Transverse colon (tissue), 4 donors: ENCODE results near the gene HDAC2. TPM values are rescaled to one million over a fixed set of nuclear protein-coding genes. Genes with fewer than 3 reads are reported as not detected.
"Not testable (repeated sequence)": the region's sequence is repeated elsewhere in the genome, so short reads cannot be mapped to it uniquely, and the experiment has no call there.

ENCODE experiments used
- DNase-seq: peaks from one replicate; pipeline ENCODE4 v3.0.0-alpha.2; 2019
- H3K27ac ChIP-seq, 4 donors: fragments of 200-600 bp; sonication (generic); 2 replicates each; pipeline ENCODE4 v1.5.1; 2016 to 2018; ENCODE audit warnings: inconsistent platforms in 4 of 4
- H3K27me3 ChIP-seq: fragments of 200-600 bp; sonication (generic); 2 replicates; pipeline ENCODE4 v1.5.1; 2017; ENCODE audit warnings: inconsistent platforms
- H3K36me3 ChIP-seq, 4 donors: fragments of 200-600 bp; sonication (generic); 2 replicates each; pipeline ENCODE4 v1.5.1; 2017 to 2019; ENCODE audit warnings: inconsistent platforms in 4 of 4
- H3K4me1 ChIP-seq, 4 donors: fragments of 200-600 bp; sonication (generic); 2 replicates each; pipeline ENCODE4 v1.5.1; 2017 to 2020; ENCODE audit warnings: inconsistent platforms in 4 of 4
- H3K4me3 ChIP-seq, 4 donors: fragments of 200-600 bp; sonication (generic); 1 replicate in 1 of 4; 2 replicates in 3 of 4; pipeline versions ENCODE4 v1.5.1 to v1.6.1; 2017 to 2019; ENCODE audit warnings: inconsistent platforms in 4 of 4
- H3K9me3 ChIP-seq, 2 donors: fragments of 200-600 bp; sonication (generic); 2 replicates each; pipeline ENCODE4 v1.5.1; 2017 to 2019; ENCODE audit warnings: inconsistent platforms in 2 of 2
- EP300 ChIP-seq: sonication (generic); formaldehyde crosslinking; IDR thresholded peaks from one replicate; pipeline ENCODE4 v1.6.1; 2017; ENCODE audit warnings: antibody characterized with exemption, low read depth
- POLR2A ChIP-seq: fragments of 450-650 bp; IDR thresholded peaks from one replicate; pipeline ENCODE4 v1.6.1; 2016; ENCODE audit warnings: antibody characterized with exemption, mild to moderate bottlenecking, moderate library complexity
- POLR2AphosphoS5 ChIP-seq, 3 donors: sonication (generic); formaldehyde crosslinking; IDR thresholded peaks; one replicate each; pipeline ENCODE4 v1.6.1; 2016; ENCODE audit warnings: antibody characterized with exemption in 3 of 3
- WGBS, 2 donors: methylation state at CpG; one replicate each; pipeline ENCODE4 v1.1.5; 2018; ENCODE audit warnings: low coverage in 1 of 2; 5-methylcytosine and 5-hydroxymethylcytosine counted together
- in situ Hi-C, 4 donors: fragments of 200-750 bp; cut with MboI; loops; one replicate each; pipeline versions ENCODE4 v1.15.0 to v1.15.1; 2017; ENCODE audit warnings: low sequenced_read_pairs in 3 of 4, low pct_ligation_motif_present in 1 of 4, low pct_unique_long_range_greater_than_20kb in 1 of 4
- intact Hi-C: fragments of 100-400 bp; cut with DNase I; formaldehyde crosslinking; loops from one replicate; pipeline ENCODE4 v1.15.1; 2023; ENCODE audit warnings: low total_unique reads
- total RNA-seq, 4 donors: library from RNA; depleted of rRNA; stranded (reverse); fragments of >200 nt; gene quantifications; one replicate each; pipeline ENCODE4 v1.1.0, GENCODE V29; 2016
- TF ChIP-seq, protein P1 (sequence below), 5 experiments: fragments of 200-600 bp in 3 of 5; fragments of 450-650 bp in 2 of 5; sonication (generic) in 3 of 5; IDR thresholded peaks; 1 replicate in 2 of 5; 2 replicates in 3 of 5; pipeline ENCODE4 v1.5.1; 2016 to 2017; ENCODE audit warnings: antibody characterized with exemption in 5 of 5, inconsistent platforms in 3 of 5, mild to moderate bottlenecking in 2 of 5, moderate library complexity in 1 of 5

Gene HDAC2
- total RNA-seq, result 10 to 100 TPM; 26.6 to 60.8 (median 38.0) TPM

DNA sequence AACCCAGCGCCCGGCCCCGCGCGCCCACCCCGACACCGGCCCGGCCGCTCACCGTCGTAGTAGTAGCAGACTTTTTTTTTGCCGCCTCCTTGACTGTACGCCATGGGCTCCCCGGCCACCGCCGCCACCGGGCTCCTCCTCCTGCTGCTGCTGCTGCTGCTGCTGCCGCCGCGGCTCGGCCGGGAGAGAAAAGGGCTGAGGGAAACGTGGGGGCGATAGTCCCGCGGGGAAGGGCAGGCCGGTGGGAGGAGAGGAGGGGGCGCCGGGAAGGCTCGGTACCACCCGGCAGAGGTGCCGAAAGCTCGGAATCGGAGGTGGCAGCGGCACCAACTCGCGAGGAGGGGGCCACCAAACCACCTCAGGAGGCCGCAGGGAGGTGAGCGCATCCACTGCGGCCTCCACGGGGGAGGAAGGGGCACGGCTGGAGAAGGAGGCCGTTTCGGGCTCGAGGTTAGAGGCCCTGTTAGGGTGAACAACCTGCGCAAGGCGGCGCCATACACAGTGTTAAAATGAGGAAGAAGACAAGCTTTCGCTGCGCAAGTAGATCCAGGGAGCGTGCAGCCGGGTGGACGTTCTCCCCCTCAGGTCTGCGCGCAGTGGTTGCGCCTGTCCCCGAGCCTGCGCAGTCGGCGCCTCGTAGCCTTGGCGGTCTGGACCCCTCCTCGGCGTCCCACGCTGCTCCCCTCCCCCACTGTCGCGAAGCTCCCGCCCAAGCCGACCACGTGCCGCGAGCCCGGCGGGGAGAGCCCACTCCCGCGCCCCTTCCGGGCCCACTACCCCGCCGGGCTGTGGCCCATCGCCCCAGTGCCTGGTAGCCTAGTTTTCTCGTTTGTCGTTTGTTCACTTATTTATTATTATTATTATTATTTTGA, at the start of gene HDAC2:
HDAC2 (minus strand) TSS at position 344 of the 872 bp plus-strand sequence; CDS start at position 104, 240 bp downstream.
- peak within 1 kb of the TSS; percentile 94 to 97 (median 96) for H3K27ac ChIP-seq

DNA sequence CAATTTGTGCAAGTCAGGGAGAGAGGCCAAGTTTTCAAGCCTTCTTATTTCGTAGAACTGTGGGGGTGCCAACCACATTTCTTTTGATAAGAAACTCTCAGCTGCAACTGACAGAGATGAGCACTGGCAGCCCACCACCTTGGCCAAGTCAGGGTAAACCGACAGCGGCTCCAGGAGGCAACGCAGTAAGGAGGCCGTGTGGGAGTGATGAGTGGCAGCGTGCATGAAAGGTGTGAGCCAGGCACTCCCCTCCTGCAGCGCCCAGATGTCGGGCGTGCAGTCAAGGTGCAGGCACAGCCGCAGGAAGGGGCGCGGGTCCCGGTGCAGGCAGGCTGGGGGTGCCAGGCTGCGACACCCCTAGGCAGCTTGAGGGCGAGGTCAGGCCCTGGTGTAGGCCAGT, 49.2 kb upstream of the HDAC2 start:
- H3K27me3 ChIP-seq, result no peaks in the 10 kb centered on the region
- DNase-seq, result no peak
- H3K4me3 ChIP-seq, result no peak overlapping the region
- TF ChIP-seq, protein P1, sequence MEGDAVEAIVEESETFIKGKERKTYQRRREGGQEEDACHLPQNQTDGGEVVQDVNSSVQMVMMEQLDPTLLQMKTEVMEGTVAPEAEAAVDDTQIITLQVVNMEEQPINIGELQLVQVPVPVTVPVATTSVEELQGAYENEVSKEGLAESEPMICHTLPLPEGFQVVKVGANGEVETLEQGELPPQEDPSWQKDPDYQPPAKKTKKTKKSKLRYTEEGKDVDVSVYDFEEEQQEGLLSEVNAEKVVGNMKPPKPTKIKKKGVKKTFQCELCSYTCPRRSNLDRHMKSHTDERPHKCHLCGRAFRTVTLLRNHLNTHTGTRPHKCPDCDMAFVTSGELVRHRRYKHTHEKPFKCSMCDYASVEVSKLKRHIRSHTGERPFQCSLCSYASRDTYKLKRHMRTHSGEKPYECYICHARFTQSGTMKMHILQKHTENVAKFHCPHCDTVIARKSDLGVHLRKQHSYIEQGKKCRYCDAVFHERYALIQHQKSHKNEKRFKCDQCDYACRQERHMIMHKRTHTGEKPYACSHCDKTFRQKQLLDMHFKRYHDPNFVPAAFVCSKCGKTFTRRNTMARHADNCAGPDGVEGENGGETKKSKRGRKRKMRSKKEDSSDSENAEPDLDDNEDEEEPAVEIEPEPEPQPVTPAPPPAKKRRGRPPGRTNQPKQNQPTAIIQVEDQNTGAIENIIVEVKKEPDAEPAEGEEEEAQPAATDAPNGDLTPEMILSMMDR (IDR thresholded peaks at IDR 0.05), result no peak
- TF ChIP-seq POLR2A (no peak), EP300 (no peak), POLR2AphosphoS5 (IDR thresholded peaks at IDR 0.05) (no peak)
- H3K27ac ChIP-seq, result no peak overlapping the region
- WGBS, 2 donors, result 86 to 95% methylated on average over 1 to 15 of the region's 15 CpGs
- H3K36me3 ChIP-seq, result no peaks in the 10 kb centered on the region
- H3K4me1 ChIP-seq, result no peaks in the 10 kb centered on the region
- in situ Hi-C loops, result no loop called here
- no peaks in the 10 kb centered on the region for H3K9me3 ChIP-seq
- intact Hi-C loops, result no loop called here

More for the DNA sequence above, at the start of gene HDAC2:
- in situ Hi-C loops (no loop called here), intact Hi-C loops (no loop called here)
- H3K9me3 ChIP-seq, result no peaks in the 10 kb centered on the region
- H3K4me1 ChIP-seq, result peaks cover 0 to 40% (median 20%) of the 10 kb centered on the region in 4 donors
- 1% methylated on average over 70 of the region's 82 CpGs; no CpG with 5 or more reads in 1 of the 2 donors for WGBS, 2 donors
- no peaks in the 10 kb centered on the region for H3K36me3 ChIP-seq
- peak within 1 kb of the TSS; percentile 90 to 96 (median 92) for H3K4me3 ChIP-seq
- H3K27me3 ChIP-seq, result no peaks in the 10 kb centered on the region
- peak; percentile 87 for DNase-seq
- TF ChIP-seq EP300 (no peak), POLR2AphosphoS5 (IDR thresholded peaks at IDR 0.05) (peak; percentile 11 to 74 (median 69)), POLR2A (peak; percentile 70)
- TF ChIP-seq, protein P1 (IDR thresholded peaks at IDR 0.05), result peak in 1 of 5 experiments; percentile 24

DNA sequence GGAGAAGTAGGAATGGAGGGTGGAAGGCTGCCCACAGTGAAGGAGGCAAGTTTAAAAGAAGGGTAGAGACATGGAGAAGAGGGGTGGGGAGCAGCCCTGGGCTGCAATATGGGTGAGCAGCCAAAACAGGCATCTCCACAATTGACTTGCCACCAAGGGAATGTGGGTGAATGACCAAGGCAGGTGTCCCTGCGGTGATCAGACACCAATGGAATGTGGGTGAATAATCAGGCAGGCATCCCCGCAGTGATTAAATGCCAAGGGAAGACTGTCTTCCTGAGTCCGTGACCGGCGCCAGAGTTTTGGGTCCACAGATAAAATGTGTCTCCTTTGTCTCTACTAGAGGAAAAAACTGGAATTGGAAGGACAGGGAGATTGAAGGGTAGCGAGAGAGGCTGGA, 46.2 kb upstream of the HDAC2 start:
- H3K27ac ChIP-seq, in situ Hi-C loops, H3K36me3 ChIP-seq, intact Hi-C loops, DNase-seq, H3K9me3 ChIP-seq, H3K4me3 ChIP-seq, H3K4me1 ChIP-seq, H3K27me3 ChIP-seq: not testable (repeated sequence)
- WGBS, 2 donors, result 91% methylated on average over 6 of the region's 6 CpGs; no CpG with 5 or more reads in 1 of the 2 donors

DNA sequence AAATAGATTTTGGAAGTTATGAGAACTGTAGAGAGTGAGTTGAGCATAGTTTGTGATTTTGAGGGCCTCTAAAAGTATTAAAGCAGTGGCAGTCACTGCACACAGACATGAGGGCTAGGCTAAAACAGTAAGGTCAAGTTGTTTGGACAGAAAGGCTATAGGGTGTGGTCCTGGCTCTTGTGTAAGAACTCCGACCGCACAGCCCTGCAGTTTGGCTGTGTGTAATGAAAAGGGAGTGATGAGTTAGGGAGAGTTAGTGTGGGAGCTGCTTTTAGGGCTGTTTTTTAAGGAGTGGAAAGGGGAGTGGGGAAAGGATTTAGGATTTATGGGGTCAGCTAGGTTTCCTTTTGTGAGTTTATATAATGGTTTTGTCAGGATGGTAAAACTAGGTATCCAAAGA, 43.2 kb upstream of the HDAC2 start:
- H3K4me3 ChIP-seq, H3K9me3 ChIP-seq, H3K4me1 ChIP-seq, H3K36me3 ChIP-seq, DNase-seq, H3K27ac ChIP-seq, in situ Hi-C loops, intact Hi-C loops, H3K27me3 ChIP-seq: not testable (repeated sequence)
- WGBS, 2 donors, result 63% methylated on average over 2 of the region's 2 CpGs; no CpG with 5 or more reads in 1 of the 2 donors

DNA sequence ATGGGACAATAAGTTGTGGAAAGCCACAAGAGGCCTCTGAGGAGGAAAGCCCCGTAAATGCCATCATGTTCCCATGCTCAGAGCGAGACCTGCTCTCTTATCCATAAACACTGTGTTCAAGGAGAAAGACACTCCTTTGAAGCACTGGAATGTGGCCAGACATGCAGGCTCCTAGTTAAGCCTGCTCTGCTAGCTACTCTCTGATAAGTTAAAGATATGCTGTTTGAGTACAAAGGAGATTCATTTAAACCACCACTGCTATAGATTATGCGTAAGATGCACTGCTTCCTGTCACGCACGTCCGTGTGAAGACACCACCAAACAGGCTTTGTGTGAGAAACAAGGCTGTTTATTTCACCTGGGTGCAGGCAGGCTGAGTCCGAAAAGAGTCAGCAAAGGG, 40.5 kb upstream of the HDAC2 start:
- H3K9me3 ChIP-seq, H3K27ac ChIP-seq, H3K27me3 ChIP-seq, H3K4me3 ChIP-seq, H3K4me1 ChIP-seq, intact Hi-C loops, H3K36me3 ChIP-seq, in situ Hi-C loops, DNase-seq: not testable (repeated sequence)
- 53 to 100% methylated on average over 1 to 7 of the region's 7 CpGs for WGBS, 2 donors
